NCI-H446 (cell line): ENCODE measurements around the gene LIMA1.
"Not testable (repeated sequence)": the region's sequence is repeated elsewhere in the genome, so short reads cannot be mapped to it uniquely, and the experiment has no call there.

ENCODE experiments used
- DNase-seq, 2 experiments: peaks; one replicate each; lab custom pipeline; 2025; lab: John Stamatoyannopoulos, UW

The LIMA1 gene

GRCh38 chr12:50285253-50285652, 1.9 kb upstream of the LIMA1 start:
- DNase-seq, result no peak

GRCh38 chr12:50282721-50283228, 545 bp downstream of the LIMA1 start:
- peak in 1 of 2 experiments; percentile 28 for DNase-seq

- no peak for DNase-seq
These were observed 3.8 kb downstream of the LIMA1 start for GRCh38 chr12:50279501-50279900.

- DNase-seq, result no peak
These were observed 6.2 kb downstream of the LIMA1 start for GRCh38 chr12:50276912-50277671.

GRCh38 chr12:50276068-50276467, 7.3 kb downstream of the LIMA1 start:
- DNase-seq, result no peak

GRCh38 chr12:50275556-50275955, 7.8 kb downstream of the LIMA1 start:
- no peak for DNase-seq

GRCh38 chr12:50275127-50275526, 8.2 kb downstream of the LIMA1 start:
- DNase-seq, result not testable (repeated sequence)

- DNase-seq, result no peak
These were observed 11.5 kb downstream of the LIMA1 start for GRCh38 chr12:50271724-50272247.

- no peak for DNase-seq
These were observed 14.8 kb downstream of the LIMA1 start for GRCh38 chr12:50268482-50268881.

GRCh38 chr12:50265770-50266524, 17.4 kb downstream of the LIMA1 start:
- DNase-seq, result no peak

- no peak for DNase-seq
These were observed 19.5 kb downstream of the LIMA1 start for GRCh38 chr12:50263832-50264231.

GRCh38 chr12:50261654-50262053, 21.7 kb downstream of the LIMA1 start:
- no peak for DNase-seq

- no peak for DNase-seq
These were observed 25.2 kb downstream of the LIMA1 start for GRCh38 chr12:50258167-50258551.

GRCh38 chr12:50257236-50258166, 25.8 kb downstream of the LIMA1 start:
- peak; percentile 7 to 52 for DNase-seq

GRCh38 chr12:50256761-50257160, 26.6 kb downstream of the LIMA1 start:
- no peak for DNase-seq

GRCh38 chr12:50252977-50253602, 30.2 kb downstream of the LIMA1 start:
- DNase-seq, result no peak

- no peak for DNase-seq
These were observed 31.6 kb downstream of the LIMA1 start for GRCh38 chr12:50251619-50252252.

- no peak for DNase-seq
These were observed 33.7 kb downstream of the LIMA1 start for GRCh38 chr12:50249464-50250182.

GRCh38 chr12:50248883-50249282, 34.4 kb downstream of the LIMA1 start:
- DNase-seq, result peak in 1 of 2 experiments; percentile 63

- DNase-seq, result peak; percentile 30 to 85
These were observed 34.9 kb downstream of the LIMA1 start for GRCh38 chr12:50248411-50248810.
